Measurements from ENCODE around the gene STXBP3. TPM values are rescaled to one million over a fixed set of nuclear protein-coding genes. Genes with fewer than 3 reads are reported as not detected.

Gene STXBP3
- total and polyA plus RNA-seq, 2 of the 13 experiments (the other 11 are each of a cell fraction or from before 2014, with no cell fraction given) = 13.0 to 20.8 TPM

- no peaks in the 10 kb centered on the region for H3K79me2 ChIP-seq (ENCODE audit: insufficient read depth, low read length)
- no peak for ATAC-seq
- H3K27me3 ChIP-seq (ENCODE audit: control insufficient read depth in 1 of 2, insufficient read depth in 2 of 2, low read length in 2 of 2) = peaks cover 0 to 21% of the 10 kb centered on the region in 2 experiments; a peak in 3 of 5 replicates
- ChIA-PET CTCF (ENCODE audit: low intra/inter-chr PET ratio, low total read pairs) (no interaction called here), POLR2A (no interaction called here)
- H4K20me1 ChIP-seq (ENCODE audit: insufficient read depth, low read length) = no peaks in the 10 kb centered on the region
- in situ Hi-C loops (cut with HindIII; ENCODE audit: extremely low pct_ligation_motif_present, low pct_unique_long_range_greater_than_20kb) = no loop called here
- no peaks in the 10 kb centered on the region for H3K9me3 ChIP-seq (ENCODE audit: low read length)
- no peak overlapping the region for H3K4me2 ChIP-seq (ENCODE audit: low read depth, low read length)
- TF ChIP-seq CCAR2 (optimal IDR thresholded peaks at IDR 0.05; ENCODE audit: low read depth, low read length) (no peak), MAZ (IDR thresholded peaks at IDR 0.05; ENCODE audit: borderline replicate concordance, low read depth, low read length) (no peak), MAZ (CRISPR knock-in tag; IDR thresholded peaks at IDR 0.05; ENCODE audit: low read depth) (no peak)
- TF ChIP-seq, protein P1, sequence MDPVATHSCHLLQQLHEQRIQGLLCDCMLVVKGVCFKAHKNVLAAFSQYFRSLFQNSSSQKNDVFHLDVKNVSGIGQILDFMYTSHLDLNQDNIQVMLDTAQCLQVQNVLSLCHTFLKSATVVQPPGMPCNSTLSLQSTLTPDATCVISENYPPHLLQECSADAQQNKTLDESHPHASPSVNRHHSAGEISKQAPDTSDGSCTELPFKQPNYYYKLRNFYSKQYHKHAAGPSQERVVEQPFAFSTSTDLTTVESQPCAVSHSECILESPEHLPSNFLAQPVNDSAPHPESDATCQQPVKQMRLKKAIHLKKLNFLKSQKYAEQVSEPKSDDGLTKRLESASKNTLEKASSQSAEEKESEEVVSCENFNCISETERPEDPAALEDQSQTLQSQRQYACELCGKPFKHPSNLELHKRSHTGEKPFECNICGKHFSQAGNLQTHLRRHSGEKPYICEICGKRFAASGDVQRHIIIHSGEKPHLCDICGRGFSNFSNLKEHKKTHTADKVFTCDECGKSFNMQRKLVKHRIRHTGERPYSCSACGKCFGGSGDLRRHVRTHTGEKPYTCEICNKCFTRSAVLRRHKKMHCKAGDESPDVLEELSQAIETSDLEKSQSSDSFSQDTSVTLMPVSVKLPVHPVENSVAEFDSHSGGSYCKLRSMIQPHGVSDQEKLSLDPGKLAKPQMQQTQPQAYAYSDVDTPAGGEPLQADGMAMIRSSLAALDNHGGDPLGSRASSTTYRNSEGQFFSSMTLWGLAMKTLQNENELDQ (CRISPR knock-in tag; IDR thresholded peaks at IDR 0.05; ENCODE audit: borderline replicate concordance) = no peak
- TF ChIP-seq, protein P2, sequence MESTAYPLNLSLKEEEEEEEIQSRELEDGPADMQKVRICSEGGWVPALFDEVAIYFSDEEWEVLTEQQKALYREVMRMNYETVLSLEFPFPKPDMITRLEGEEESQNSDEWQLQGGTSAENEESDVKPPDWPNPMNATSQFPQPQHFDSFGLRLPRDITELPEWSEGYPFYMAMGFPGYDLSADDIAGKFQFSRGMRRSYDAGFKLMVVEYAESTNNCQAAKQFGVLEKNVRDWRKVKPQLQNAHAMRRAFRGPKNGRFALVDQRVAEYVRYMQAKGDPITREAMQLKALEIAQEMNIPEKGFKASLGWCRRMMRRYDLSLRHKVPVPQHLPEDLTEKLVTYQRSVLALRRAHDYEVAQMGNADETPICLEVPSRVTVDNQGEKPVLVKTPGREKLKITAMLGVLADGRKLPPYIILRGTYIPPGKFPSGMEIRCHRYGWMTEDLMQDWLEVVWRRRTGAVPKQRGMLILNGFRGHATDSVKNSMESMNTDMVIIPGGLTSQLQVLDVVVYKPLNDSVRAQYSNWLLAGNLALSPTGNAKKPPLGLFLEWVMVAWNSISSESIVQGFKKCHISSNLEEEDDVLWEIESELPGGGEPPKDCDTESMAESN (CRISPR knock-in tag; conservative IDR thresholded peaks at IDR 0.05) = no peak
- BruUV-seq (replicated peaks) = no TSS peak
- no peaks in the 10 kb centered on the region for H3K36me3 ChIP-seq (replicated peaks in 1 of 2; ENCODE audit: control insufficient read depth in 1 of 2, insufficient read depth in 2 of 2, low read length in 2 of 2)
- H3K4me3 ChIP-seq (replicated peaks in 1 of 3; ENCODE audit: insufficient read depth in 1 of 3, low read depth in 2 of 3, low read length in 3 of 3) = no peak overlapping the region
- H3K4me1 ChIP-seq (ENCODE audit: insufficient read depth, low read length) = no peaks in the 10 kb centered on the region
- no peak overlapping the region for H3K9ac ChIP-seq (ENCODE audit: insufficient read depth, low read depth, low read length)
- intact Hi-C loops (cut with micrococcal nuclease; ENCODE audit: unreplicated experiment) = no loop called here
- DNase-seq (ENCODE audit: low spot score) = no peak
- FAIRE-seq = no peak
- H2AFZ ChIP-seq (ENCODE audit: low read length) = no peak overlapping the region
- H3K27ac ChIP-seq (ENCODE audit: extremely low read length, insufficient read depth, low read length) = no peak overlapping the region
These were observed 102.3 kb downstream of the STXBP3 start for GRCh38 chr1:108848806-108849205.
